ENCODE results near the gene FCER1G. TPM values are rescaled to one million over a fixed set of nuclear protein-coding genes. Genes with fewer than 3 reads are reported as not detected.

FCER1G gene
- total RNA-seq, 1 donor: not detected

DNA sequence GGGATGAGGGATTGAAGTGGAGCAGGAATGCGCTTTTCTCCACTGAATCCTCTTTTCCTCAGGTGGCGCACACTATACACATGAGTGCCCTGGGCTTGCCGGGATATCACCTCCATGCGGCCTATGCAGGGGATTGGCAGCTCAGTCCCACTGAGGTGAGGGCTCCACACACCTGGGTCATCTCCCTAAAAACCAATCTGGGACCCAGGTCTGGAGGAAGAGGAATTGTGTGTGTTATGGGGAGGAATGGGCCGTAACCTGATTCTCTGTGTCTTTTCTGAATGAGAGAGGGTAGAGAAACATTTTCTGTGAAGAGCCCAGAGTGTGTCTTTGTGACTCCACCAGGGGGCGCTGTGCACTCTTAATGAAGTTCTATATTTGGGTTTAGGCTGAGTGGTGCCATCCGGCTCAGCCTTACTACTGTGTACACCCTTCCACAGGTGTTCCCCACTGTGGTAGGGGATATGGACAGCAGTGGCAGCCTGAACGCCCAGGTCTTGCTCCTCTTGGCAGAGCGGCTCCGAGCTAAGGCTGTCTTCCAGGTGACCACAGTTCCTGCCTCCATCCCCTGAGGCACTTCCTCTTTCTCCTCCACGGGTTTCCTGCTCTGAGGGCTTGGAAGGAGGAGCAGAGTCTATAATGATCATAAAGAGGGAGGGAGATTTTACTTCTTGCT, 12.2 kb downstream of the FCER1G start:
- TF ChIP-seq, protein P1, sequence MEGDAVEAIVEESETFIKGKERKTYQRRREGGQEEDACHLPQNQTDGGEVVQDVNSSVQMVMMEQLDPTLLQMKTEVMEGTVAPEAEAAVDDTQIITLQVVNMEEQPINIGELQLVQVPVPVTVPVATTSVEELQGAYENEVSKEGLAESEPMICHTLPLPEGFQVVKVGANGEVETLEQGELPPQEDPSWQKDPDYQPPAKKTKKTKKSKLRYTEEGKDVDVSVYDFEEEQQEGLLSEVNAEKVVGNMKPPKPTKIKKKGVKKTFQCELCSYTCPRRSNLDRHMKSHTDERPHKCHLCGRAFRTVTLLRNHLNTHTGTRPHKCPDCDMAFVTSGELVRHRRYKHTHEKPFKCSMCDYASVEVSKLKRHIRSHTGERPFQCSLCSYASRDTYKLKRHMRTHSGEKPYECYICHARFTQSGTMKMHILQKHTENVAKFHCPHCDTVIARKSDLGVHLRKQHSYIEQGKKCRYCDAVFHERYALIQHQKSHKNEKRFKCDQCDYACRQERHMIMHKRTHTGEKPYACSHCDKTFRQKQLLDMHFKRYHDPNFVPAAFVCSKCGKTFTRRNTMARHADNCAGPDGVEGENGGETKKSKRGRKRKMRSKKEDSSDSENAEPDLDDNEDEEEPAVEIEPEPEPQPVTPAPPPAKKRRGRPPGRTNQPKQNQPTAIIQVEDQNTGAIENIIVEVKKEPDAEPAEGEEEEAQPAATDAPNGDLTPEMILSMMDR (IDR thresholded peaks at IDR 0.05; ENCODE audit: insufficient read depth, low read length): peak; percentile 72
- DNase-seq (ENCODE audit: low read depth): peak; percentile 82
- peak overlapping the region; percentile 98 for H3K4me3 ChIP-seq (ENCODE audit: low read depth, low read length)

GRCh38 chr1:161228032-161228431, 12.9 kb downstream of the FCER1G start:
- DNase-seq (ENCODE audit: low read depth): no peak
- no peak overlapping the region for H3K4me3 ChIP-seq (ENCODE audit: low read depth, low read length)
- TF ChIP-seq, protein P1 (IDR thresholded peaks at IDR 0.05; ENCODE audit: insufficient read depth, low read length): no peak

GRCh38 chr1:161229896-161230295, 14.8 kb downstream of the FCER1G start:
- DNase-seq (ENCODE audit: low read depth): no peak
- H3K4me3 ChIP-seq (ENCODE audit: low read depth, low read length): no peak overlapping the region
- TF ChIP-seq, protein P1 (IDR thresholded peaks at IDR 0.05; ENCODE audit: insufficient read depth, low read length): no peak

DNA sequence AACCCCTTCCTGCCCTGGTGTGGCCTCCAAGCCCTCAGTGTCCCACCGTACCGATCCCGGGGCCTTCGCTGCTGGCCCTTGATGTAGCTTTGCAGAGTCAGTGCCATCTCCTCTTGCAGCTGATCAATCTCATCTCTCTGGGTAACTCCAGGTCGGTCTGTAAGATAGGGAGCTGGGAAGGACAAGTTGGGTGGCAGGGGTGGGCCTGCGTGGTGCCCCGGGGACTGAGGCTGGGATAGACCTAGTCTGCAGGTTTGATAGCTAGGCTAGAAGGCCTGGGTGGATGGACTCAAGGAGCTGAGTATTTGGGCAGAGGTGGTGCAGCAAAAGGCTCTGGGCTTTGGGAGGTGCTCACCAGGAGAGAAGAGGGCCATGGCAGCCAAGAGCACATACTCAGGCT, 15.7 kb downstream of the FCER1G start:
- no peak for DNase-seq (ENCODE audit: low read depth)
- TF ChIP-seq, protein P1 (IDR thresholded peaks at IDR 0.05; ENCODE audit: insufficient read depth, low read length): no peak
- no peak overlapping the region for H3K4me3 ChIP-seq (ENCODE audit: low read depth, low read length)

DNA sequence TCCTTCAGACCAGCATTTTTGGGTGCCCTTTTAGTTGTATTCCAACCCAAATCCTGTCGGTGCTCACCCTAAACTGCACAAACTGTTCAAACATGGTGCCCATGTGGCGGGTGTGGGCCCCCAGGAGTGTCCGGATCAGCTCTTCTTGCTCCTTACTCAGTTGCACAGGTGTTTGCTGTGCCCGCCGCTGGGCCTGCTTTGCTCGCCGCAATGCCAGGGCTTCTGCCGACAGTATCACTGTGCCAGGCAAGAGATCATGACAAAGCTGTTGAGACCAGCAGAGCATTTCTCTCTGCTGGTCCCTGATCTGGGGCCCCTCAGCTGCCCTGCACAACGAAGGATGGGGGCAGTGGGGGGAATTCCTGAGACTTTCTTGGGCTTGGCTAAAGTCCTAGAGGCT, 18.0 kb downstream of the FCER1G start:
- no peak overlapping the region for H3K4me3 ChIP-seq (ENCODE audit: low read depth, low read length)
- TF ChIP-seq, protein P1 (IDR thresholded peaks at IDR 0.05; ENCODE audit: insufficient read depth, low read length): no peak
- no peak for DNase-seq (ENCODE audit: low read depth)

- H3K4me3 ChIP-seq (ENCODE audit: low read depth, low read length): no peak overlapping the region
- no peak for DNase-seq (ENCODE audit: low read depth)
- TF ChIP-seq, protein P1 (IDR thresholded peaks at IDR 0.05; ENCODE audit: insufficient read depth, low read length): no peak
Measured at GRCh38 chr1:161235957-161236775, 21.1 kb downstream of the FCER1G start.
